DMS153 treated with DMSO at 0.1 percent for 48 hours (cell line): ENCODE measurements around the gene CPM.

Source experiments
- DNase-seq: peaks from one replicate; lab custom pipeline; 2025; ENCODE audit not compliant: unreplicated experiment; lab: John Stamatoyannopoulos, UW

The CPM gene

DNA sequence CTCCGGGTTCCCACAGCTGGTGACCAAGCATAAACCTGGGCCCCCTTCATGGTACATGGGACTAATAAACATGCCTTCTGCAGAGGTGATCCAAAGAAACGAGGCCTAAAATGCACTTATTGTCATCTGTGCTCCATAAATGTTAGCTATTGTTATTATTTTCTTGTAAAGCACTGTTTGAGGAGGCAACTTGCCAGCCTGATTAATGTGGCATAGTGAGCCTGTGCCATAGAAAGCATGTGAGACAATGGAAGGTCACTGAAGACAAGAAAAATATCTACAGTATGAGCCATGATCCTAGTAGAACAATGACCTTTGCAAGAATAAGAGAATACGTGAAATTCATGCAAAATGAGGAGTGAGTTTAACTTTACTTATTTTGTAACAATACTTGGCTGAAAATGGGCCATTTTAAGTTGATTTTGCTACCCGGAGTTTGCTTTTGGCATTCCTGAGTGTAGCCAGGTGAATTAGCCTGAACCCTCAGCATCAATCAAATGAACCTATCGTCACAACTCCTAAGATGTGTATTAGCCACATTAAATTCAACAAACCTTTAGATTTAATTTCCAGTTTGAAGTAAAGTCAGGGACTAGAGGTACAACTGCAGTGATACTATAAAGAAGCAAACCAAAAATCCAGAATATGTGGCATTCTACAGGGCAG, 52.2 kb downstream of the CPM start:
- DNase-seq, result no peak

DNA sequence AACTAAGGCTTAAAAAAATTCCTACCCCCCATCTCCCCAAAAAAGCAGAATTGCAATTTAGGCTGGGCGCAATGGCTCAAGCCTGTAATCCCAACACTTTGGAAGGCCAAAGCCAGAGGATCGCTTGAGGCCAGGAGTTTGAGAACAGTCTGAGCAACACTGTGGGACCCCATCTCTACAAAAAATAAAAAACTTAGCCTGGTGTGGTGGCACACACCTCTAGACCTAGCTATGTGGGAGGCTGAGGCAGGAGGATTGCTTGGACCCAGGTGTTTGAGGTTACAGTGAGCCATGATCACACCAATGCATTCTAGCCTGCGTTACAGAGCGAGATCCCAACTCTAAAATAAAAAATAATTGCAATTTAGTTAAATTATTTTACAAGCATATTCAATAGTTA, 54.1 kb downstream of the CPM start:
- no peak for DNase-seq

DNA sequence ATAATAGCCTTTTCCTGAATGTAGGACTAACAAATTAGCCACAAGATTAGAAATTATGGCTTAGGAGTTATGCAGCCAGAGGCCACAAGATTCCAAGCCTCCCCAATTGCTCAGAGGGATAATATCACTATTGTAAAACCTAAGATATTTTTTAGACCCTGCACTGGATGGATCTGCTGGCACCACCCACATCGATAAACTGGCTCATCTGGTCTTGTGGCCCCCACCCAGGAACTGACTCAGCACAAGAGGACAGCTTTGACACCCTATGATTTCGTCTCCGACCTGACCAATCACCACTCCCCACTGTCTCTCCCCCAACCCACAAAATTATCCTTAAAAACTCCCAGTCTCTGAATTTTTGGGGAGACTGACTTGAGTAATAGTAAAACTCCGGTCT, 54.7 kb downstream of the CPM start:
- no peak for DNase-seq

- DNase-seq, result no peak
Observed at GRCh38 chr12:68877583-68877982, 55.4 kb downstream of the CPM start.

DNA sequence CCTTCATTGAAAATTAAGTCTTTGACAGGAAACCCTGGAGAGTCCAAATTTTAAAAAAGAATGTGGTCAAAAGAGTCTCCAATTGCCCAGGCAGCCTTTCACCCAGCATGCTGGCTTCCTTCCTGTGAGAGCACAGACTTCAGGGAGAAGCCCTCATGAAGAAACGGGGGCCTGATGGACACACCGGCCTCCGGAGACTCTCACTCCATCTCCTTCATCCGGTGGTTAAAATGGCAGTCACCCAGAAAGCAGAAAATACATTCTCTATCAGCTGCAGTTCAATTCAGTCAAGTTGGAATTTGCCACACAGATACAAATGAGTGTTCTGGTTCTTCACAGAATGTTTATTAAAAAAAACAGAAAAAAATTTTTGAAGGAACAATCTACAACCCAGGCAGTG, 56.5 kb downstream of the CPM start:
- no peak for DNase-seq

DNA sequence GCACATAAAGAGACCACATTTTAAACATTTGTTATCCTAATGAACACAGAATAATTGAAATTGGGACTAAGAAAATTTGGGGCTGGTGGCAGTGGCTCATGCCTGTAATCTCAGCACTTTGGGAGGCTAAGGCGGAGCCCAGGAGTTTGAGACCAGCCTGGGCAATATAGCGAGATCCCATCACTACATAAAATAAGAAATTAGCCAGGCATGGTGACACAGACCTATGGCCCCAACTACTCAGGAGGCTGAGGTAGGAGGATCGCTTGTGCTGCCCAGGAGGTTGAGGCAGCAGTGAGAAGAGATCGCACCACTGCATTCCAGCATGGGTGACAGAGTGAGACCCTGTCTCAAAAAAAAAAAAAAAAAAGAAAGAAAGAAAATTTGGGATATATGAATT, 59.7 kb downstream of the CPM start:
- no peak for DNase-seq

- no peak for DNase-seq
Observed at GRCh38 chr12:68871921-68872320, 61.0 kb downstream of the CPM start.

DNA sequence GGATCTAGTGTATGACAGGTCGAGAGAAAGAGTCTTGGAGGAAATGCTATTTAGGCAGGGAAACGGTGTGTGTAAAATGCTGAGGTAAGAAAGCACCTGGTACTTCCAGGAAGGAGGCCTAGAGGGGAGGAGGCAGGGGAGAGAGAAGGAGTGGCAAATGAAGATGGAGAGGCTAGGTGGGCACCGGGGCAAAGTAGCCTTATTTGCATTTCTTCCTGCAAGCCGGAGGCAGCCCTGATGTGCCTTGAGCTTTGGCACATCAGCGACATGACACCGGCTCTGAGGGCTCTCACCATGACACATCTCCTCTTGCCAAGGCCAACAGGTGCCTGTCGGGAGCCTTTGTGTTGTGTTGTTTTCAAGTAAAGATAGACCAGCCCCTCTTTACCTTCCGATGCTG, 61.6 kb downstream of the CPM start:
- DNase-seq, result no peak

GRCh38 chr12:68870443-68870842, 62.5 kb downstream of the CPM start:
- no peak for DNase-seq

DNA sequence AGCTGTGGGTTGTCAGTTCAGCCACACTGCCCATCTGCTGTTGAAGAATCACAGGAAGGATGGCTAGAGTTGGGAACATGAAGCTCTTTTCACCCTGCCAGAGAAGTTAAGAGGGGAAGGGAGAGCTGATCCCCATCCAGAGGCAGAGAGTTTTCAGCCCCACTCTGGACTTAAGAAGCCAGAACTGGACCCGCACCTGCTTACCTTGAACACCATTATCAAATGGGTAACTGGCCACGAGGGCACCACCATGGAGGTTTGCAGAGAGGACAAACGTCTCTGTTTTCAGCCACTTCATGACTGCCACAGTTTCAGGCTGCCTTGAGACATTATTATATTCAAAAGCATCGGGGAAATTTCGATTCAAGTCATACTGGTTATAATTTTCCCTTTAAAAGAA, 63.0 kb downstream of the CPM start:
- DNase-seq, result no peak

GRCh38 chr12:68868043-68868790, 64.8 kb downstream of the CPM start:
- no peak for DNase-seq

GRCh38 chr12:68867606-68868005, 65.4 kb downstream of the CPM start:
- DNase-seq, result no peak

- DNase-seq, result no peak
Observed at GRCh38 chr12:68866950-68867349, 66.0 kb downstream of the CPM start.

GRCh38 chr12:68865399-68866164, 67.4 kb downstream of the CPM start:
- DNase-seq, result no peak

- DNase-seq, result no peak
Observed at GRCh38 chr12:68864604-68865003, 68.4 kb downstream of the CPM start.

DNA sequence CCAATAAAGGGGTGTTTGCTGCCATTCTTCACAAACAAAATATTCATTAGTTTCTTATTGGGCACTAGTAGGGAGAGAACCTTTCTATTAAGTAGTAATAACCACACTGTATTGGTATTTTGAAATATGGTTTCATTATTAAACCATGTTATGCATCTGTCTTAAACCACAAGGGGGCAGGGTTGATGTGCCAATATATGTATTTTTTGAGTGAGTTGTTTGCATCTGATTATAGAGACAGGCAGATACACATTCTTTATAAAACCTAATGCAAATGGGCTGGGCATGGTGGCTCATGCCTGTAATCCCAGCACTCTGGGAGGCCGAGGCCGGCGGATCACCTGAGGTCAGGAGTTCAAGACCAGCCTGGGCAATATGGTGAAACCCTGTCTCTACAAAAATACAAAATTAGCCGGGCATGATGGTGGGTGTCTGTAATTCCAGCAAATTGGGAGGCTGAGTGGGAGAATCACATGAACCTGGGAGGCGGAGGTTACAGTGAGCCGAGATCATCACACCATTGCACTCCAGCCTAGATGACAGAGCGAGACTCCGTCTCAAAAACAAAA, 69.0 kb downstream of the CPM start:
- peak; percentile 22 for DNase-seq

GRCh38 chr12:68863109-68863770, 69.7 kb downstream of the CPM start:
- DNase-seq, result no peak

- no peak for DNase-seq
Observed at GRCh38 chr12:68861890-68862289, 71.1 kb downstream of the CPM start.

- no peak for DNase-seq
Observed at GRCh38 chr12:68856510-68856909, 76.5 kb downstream of the CPM start.

- no peak for DNase-seq
Observed at GRCh38 chr12:68855771-68856170, 77.2 kb downstream of the CPM start.

- no peak for DNase-seq
Observed at GRCh38 chr12:68855111-68855510, 77.9 kb downstream of the CPM start.
